KMS-11 (cell line): Measurements from ENCODE around the gene TBX6.

Experiments used
- H2AFZ ChIP-seq: fragments of 200-600 bp; sonication (generic); 2 replicates; pipeline ENCODE4 v1.6.1; 2016; ENCODE audit warnings: antibody characterized with exemption, mixed run types, low read depth
- H3K27ac ChIP-seq: fragments of 200-600 bp; sonication (generic); 2 replicates; pipeline ENCODE4 v1.6.1; 2016; ENCODE audit warnings: mild to moderate bottlenecking, mixed run types
- H3K27me3 ChIP-seq: fragments of 200-600 bp; sonication (generic); 2 replicates; pipeline ENCODE4 v1.6.1; 2017; ENCODE audit warnings: mild to moderate bottlenecking, low read depth, mixed run types, moderate library complexity; ENCODE audit not compliant: insufficient read depth
- H3K36me3 ChIP-seq: fragments of 200-600 bp; sonication (generic); 2 replicates; pipeline ENCODE4 v1.6.1; 2017; ENCODE audit warnings: mild to moderate bottlenecking, mixed run types; ENCODE audit not compliant: insufficient read depth
- H3K4me1 ChIP-seq: fragments of 200-600 bp; sonication (generic); 2 replicates; pipeline ENCODE4 v1.6.1; 2016; ENCODE audit warnings: mild to moderate bottlenecking, low read depth, mixed run types; ENCODE audit not compliant: poor library complexity, severe bottlenecking
- H3K4me2 ChIP-seq: fragments of 200-600 bp; sonication (generic); 2 replicates; pipeline ENCODE4 v1.7.0; 2016; ENCODE audit warnings: mild to moderate bottlenecking, mixed run types
- H3K4me3 ChIP-seq: fragments of 200-600 bp; sonication (generic); IDR thresholded peaks from 2 replicates; pipeline ENCODE4 v1.6.1; 2017; ENCODE audit warnings: low read depth, low read length, mixed read lengths; ENCODE audit not compliant: insufficient read depth
- H3K79me2 ChIP-seq: fragments of 200-600 bp; sonication (generic); 2 replicates; pipeline ENCODE4 v1.6.1; 2016; ENCODE audit warnings: low read depth, mixed run types; ENCODE audit not compliant: insufficient read depth
- H3K9ac ChIP-seq: fragments of 200-600 bp; sonication (generic); 2 replicates; pipeline ENCODE4 v1.6.1; 2016; ENCODE audit warnings: mild to moderate bottlenecking, mixed run types
- H4K20me1 ChIP-seq: fragments of 200-600 bp; sonication (generic); 2 replicates; pipeline ENCODE4 v1.6.1; 2016; ENCODE audit warnings: mild to moderate bottlenecking, mixed run types; ENCODE audit not compliant: insufficient read depth
- TF ChIP-seq, protein P1 (sequence below): fragments of 200-600 bp; sonication (generic); conservative IDR thresholded peaks from 2 replicates; pipeline ENCODE4 v1.6.1; 2017; ENCODE audit warnings: low read depth, mild to moderate bottlenecking, antibody characterized with exemption, low read length, moderate library complexity, mixed read lengths

Gene TBX6

DNA sequence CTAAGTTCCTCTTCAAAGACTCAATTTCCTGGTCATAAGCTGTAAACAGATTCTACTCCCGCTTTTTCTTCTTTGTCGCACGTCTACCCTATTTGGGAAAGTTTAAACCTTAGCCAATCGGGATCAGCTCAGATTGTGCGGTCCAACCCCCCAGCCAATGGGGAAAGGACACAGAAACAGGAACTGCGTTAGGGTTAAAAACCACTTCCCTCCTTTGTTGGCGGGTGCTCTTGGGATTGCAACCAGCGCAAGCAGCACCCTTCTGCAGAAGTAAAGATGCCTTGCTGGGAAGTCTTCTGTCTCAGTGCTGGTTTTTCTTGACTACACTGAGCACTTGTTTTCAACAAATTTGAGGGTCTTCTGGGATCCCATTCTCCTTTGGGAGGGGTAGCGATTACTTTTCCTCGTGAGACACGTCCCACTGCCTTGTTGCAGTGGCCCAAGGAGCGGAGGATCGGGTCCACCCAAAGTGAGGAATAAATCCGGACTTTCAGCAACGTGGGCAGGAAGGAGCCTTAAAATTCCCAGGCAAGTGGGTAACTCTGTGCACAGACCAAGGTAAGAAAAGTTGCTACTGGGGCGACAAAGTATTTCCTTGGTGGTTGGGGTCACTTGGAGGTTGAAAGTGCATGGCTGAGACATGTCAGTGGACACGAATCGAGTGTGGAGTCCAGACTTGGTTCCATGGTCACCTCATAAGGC lies 5.3 kb upstream of the TBX6 start:
- Histone ChIP-seq H4K20me1 (no peaks in the 10 kb centered on the region), H3K27me3 (no peaks in the 10 kb centered on the region), H3K4me3 (no peak overlapping the region), H3K27ac (peak overlapping the region; percentile 37; the same call in 1 of the 2 replicates), H3K36me3 (no peaks in the 10 kb centered on the region), H3K4me1 (peaks cover 30% of the 10 kb centered on the region), H3K9ac (no peak overlapping the region), H3K4me2 (no peak overlapping the region), H3K79me2 (no peaks in the 10 kb centered on the region; the same call in 1 of the 2 replicates), H2AFZ (peak overlapping the region; percentile 98)
- TF ChIP-seq, protein P1, sequence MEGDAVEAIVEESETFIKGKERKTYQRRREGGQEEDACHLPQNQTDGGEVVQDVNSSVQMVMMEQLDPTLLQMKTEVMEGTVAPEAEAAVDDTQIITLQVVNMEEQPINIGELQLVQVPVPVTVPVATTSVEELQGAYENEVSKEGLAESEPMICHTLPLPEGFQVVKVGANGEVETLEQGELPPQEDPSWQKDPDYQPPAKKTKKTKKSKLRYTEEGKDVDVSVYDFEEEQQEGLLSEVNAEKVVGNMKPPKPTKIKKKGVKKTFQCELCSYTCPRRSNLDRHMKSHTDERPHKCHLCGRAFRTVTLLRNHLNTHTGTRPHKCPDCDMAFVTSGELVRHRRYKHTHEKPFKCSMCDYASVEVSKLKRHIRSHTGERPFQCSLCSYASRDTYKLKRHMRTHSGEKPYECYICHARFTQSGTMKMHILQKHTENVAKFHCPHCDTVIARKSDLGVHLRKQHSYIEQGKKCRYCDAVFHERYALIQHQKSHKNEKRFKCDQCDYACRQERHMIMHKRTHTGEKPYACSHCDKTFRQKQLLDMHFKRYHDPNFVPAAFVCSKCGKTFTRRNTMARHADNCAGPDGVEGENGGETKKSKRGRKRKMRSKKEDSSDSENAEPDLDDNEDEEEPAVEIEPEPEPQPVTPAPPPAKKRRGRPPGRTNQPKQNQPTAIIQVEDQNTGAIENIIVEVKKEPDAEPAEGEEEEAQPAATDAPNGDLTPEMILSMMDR, result no peak

DNA sequence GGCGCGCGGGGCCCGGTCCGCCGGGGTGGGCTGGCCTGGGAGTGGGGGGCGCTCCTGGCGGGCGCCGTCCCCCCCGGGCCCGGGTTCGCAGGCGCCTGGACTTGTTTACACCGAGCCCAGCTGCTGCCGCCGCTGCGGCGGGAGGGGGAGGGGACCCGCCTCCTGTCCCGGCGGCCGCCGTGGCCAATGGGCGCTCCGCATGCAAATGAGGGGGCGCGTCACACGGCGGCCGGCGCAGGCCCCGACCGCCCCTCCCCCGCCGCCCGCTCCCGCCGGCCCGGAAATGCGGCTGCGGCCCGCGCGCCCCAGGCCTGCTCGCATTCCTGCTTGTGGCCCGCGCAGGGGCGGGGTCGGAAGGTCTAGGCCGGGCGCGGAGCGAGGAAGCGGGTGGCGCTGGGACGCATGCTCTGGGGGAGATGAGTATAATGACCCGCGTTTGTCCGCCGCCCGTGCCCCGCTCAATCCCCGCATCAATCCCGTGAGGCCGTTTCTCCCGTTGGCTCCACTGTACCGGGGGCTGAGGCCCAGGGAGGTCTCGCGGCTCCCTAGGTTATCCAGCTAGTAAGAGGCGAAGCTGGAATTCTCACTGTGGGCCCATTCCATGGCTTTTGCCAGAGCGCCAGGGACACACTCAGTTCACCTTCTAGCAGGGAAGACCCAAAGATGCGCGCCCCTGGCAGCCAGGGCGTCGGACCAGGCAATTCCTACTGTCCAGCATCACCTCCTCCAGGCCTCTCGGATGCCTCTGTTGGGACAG lies 4.6 kb upstream of the TBX6 start, which contains the start of gene YPEL3:
TSS of gene YPEL3 (minus strand) at position 109 of the 757 bp plus-strand sequence. CDS start 731 bp downstream, outside the sequence.
- Histone ChIP-seq H3K27me3 (no peaks in the 10 kb centered on the region), H3K36me3 (no peaks in the 10 kb centered on the region), H4K20me1 (no peaks in the 10 kb centered on the region), H3K27ac (peak within 1 kb of the TSS; percentile 37; the same call in 1 of the 2 replicates), H3K4me3 (no peak within 1 kb of the TSS), H3K4me2 (peak within 1 kb of the TSS; percentile 94), H2AFZ (peak within 1 kb of the TSS; percentile 98), H3K4me1 (peaks cover 32% of the 10 kb centered on the region), H3K79me2 (no peaks in the 10 kb centered on the region; the same call in 1 of the 2 replicates), H3K9ac (peak within 1 kb of the TSS; percentile 43; the same call in 1 of the 2 replicates)
- TF ChIP-seq, protein P1, result no peak

DNA sequence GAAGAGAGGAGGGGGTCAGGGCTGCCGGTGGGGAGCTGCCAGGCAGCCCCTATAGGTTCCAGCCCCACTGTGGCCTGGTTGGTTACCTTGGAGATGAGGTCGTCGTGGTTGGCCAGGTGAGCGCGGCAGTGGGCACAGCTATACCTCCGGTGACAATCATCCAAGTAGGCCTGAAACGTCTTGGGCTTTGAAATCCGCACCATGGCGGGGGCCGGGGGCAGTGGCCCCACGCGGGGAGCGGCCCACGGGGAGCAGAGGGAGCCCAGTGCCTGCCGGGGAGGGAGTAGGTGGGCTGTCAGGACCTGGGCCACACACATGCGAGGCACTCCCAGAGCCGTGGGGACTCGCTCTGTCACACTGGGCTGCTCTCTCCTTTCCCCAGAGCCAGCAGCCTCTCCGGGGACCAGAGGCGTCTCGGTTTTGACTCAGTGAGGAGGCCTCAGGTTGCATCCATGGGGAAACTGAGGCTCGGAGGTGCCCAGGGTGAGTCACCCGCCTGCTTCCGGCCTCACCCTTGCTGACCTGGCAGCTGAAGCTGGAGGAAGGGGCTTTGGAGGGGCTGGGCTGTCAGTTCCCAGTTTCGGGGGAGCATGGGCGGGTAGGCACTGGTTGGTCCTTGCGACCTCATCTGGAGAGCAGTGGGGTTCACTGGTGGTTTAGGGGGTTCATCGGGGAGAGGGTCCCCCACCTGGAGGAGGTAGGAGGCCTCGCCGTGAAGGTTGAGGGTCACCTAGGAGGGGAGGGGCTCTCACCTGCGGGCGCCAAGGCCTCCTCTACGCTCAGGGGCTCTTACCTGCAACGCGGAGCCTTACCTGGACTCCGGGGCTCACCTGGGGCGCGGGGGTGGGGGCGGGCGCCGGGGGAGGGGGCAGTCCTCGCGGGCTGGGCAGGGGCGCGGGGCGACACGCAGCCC lies 3.7 kb upstream of the TBX6 start:
- Histone ChIP-seq H3K27ac (no peak overlapping the region), H3K27me3 (no peaks in the 10 kb centered on the region), H4K20me1 (no peaks in the 10 kb centered on the region), H3K4me3 (no peak overlapping the region), H3K36me3 (no peaks in the 10 kb centered on the region), H2AFZ (no peak overlapping the region), H3K9ac (peak overlapping the region; percentile 15; the same call in 1 of the 2 replicates), H3K4me1 (peaks cover 35% of the 10 kb centered on the region), H3K4me2 (peak overlapping the region; percentile 94), H3K79me2 (no peaks in the 10 kb centered on the region; the same call in 1 of the 2 replicates)
- TF ChIP-seq, protein P1, result no peak

DNA sequence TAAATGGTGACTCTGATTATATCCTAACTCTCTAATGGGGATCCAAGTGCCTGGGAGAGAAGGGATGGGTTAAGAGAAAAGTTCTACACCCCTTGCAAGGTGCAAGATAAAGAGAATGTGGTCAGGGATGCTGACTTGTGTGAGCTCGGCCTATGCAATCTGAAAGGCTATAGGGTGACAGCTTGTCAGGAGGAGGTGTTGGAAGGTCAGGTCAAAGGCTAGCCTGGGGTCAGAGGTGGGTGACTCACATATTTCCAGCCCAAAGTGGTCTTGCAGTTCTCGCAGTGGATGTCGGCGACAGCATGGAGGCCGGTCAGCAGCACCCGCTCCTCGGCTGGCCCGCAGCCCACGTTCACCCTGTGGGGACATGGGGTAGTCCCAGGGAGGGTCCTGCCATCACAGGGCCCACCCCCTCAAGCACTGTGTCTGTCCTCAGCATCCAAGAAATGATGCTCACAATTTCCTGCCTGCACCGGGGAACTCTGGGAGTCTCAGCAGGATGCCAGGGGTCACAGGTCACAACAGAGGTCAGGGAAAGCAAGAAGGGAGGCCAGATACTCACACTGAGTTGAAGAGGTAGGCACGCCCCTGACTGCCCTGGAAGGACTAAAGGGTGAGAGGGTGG lies 2.9 kb upstream of the TBX6 start:
- Histone ChIP-seq H3K36me3 (no peaks in the 10 kb centered on the region), H2AFZ (no peak overlapping the region), H4K20me1 (no peaks in the 10 kb centered on the region), H3K27me3 (no peaks in the 10 kb centered on the region), H3K9ac (no peak overlapping the region), H3K27ac (no peak overlapping the region), H3K4me3 (no peak overlapping the region), H3K79me2 (no peaks in the 10 kb centered on the region; the same call in 1 of the 2 replicates), H3K4me2 (peak overlapping the region; percentile 94; the same call in 1 of the 2 replicates), H3K4me1 (peaks cover 35% of the 10 kb centered on the region)
- TF ChIP-seq, protein P1, result no peak
